NCI-H128 (cell line): Measurements from ENCODE around the gene FHL1.
"Not testable (repeated sequence)": the region's sequence is repeated elsewhere in the genome, so short reads cannot be mapped to it uniquely, and the experiment has no call there.

Experiments
- DNase-seq: peaks from one replicate; lab custom pipeline; 2025; ENCODE audit not compliant: unreplicated experiment; lab: John Stamatoyannopoulos, UW

Gene FHL1

GRCh38 chrX:136146614-136147314 is 569 bp upstream of the FHL1 start:
- no peak for DNase-seq

GRCh38 chrX:136147976-136148375 is 643 bp downstream of the FHL1 start:
- no peak for DNase-seq

- DNase-seq: no peak
Observed at GRCh38 chrX:136148391-136148790, 1.1 kb downstream of the FHL1 start.

GRCh38 chrX:136154998-136155397 is 7.7 kb downstream of the FHL1 start:
- DNase-seq: no peak

GRCh38 chrX:136156560-136157117 is 9.3 kb downstream of the FHL1 start:
- no peak for DNase-seq

GRCh38 chrX:136157187-136157586 is 9.9 kb downstream of the FHL1 start:
- DNase-seq: no peak

- DNase-seq: no peak
Observed at GRCh38 chrX:136158685-136159084, 11.4 kb downstream of the FHL1 start.

GRCh38 chrX:136159611-136160025 is 12.3 kb downstream of the FHL1 start:
- no peak for DNase-seq

GRCh38 chrX:136162827-136163570 is 15.7 kb downstream of the FHL1 start:
- no peak for DNase-seq

GRCh38 chrX:136163689-136164088 is 16.4 kb downstream of the FHL1 start:
- no peak for DNase-seq

GRCh38 chrX:136165406-136165805 is 18.1 kb downstream of the FHL1 start:
- no peak for DNase-seq

GRCh38 chrX:136166221-136166855 is 19.0 kb downstream of the FHL1 start:
- DNase-seq: no peak

- not testable (repeated sequence) for DNase-seq
Observed at GRCh38 chrX:136167989-136168388, 20.7 kb downstream of the FHL1 start.

- DNase-seq: no peak
Observed at GRCh38 chrX:136168929-136169735, 21.8 kb downstream of the FHL1 start.

GRCh38 chrX:136170139-136170800 is 22.9 kb downstream of the FHL1 start:
- no peak for DNase-seq

- no peak for DNase-seq
Observed at GRCh38 chrX:136171420-136171819, 24.1 kb downstream of the FHL1 start.

GRCh38 chrX:136176399-136176825 is 29.1 kb downstream of the FHL1 start:
- no peak for DNase-seq

- no peak for DNase-seq
Observed at GRCh38 chrX:136179133-136179532, 31.8 kb downstream of the FHL1 start.

- no peak for DNase-seq
Observed at GRCh38 chrX:136182414-136182813, 35.1 kb downstream of the FHL1 start.

- DNase-seq: no peak
Observed at GRCh38 chrX:136183172-136183571, 35.8 kb downstream of the FHL1 start.
